NCI-H1930 (cell line): Measurements from ENCODE around the gene DCST1.

Source experiments
- DNase-seq, 2 experiments: peaks; one replicate each; lab custom pipeline; 2025; lab: John Stamatoyannopoulos, UW

Gene DCST1

DNA sequence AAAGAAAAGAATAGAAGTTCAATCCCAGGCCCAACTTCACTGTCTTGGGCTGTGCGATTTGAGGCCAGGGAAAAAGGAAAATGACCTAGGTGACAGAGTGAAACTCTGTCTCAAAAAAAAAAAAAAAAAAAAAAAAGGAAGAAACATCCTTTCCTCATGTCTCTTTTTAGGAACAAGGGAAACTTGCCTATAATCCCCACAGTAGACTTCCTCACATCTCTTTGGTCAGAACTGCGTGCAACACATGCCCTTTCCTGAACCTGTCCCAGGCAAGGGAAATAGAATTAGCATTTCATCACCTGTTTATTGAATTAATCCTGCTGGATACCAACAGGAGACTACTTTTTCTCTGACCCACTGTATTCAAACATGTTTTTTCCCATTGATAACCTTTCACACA is 2.3 kb downstream of the DCST1 start:
- no peak for DNase-seq

GRCh38 chr1:155037043-155037442 is 3.4 kb downstream of the DCST1 start:
- no peak for DNase-seq

- DNase-seq = no peak
These were observed 4.3 kb downstream of the DCST1 start for GRCh38 chr1:155037851-155038441.

GRCh38 chr1:155038602-155039307 is 5.1 kb downstream of the DCST1 start:
- DNase-seq = no peak

- DNase-seq = no peak
These were observed 5.7 kb downstream of the DCST1 start for GRCh38 chr1:155039308-155039669.

DNA sequence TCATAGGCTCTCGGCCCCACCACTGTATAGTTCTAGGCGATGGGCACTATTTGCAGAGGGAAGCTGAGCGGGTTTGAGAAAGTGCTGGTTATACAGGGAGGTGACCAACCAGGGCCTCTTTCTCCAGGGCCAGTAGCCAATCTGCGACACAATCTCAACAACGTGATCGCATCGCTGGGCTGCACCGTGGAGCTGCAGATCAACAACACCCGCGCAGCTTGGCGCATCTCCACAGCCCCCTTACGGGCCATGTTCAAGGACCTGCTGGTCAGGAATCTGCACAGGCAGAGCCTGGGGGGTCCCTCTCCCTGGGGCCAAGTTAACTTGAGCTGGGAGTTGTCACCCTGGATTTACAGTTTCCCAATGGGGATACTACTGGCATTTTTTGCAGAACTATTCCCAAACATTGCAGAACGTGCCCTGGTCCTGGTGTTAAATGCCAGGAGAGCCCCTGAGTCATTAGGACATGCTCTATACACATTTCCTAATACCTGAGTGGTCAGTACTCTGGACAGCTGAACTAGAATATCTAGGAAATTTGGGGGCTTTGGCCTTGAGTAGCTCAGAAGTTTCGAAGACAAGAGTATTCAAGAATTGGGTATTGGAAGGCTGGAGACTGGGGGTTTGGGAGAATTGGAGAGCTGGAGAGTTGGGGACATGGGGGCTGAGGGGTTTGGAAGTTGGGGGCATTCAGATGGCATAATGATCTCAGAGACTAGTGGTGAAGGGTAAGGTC is 6.9 kb downstream of the DCST1 start:
- DNase-seq = no peak

GRCh38 chr1:155042789-155043188 is 9.2 kb downstream of the DCST1 start:
- DNase-seq = no peak

- DNase-seq = no peak
These were observed 9.7 kb downstream of the DCST1 start for GRCh38 chr1:155043301-155043702.

GRCh38 chr1:155043793-155044192 is 10.2 kb downstream of the DCST1 start:
- DNase-seq = no peak

GRCh38 chr1:155044365-155044764 is 10.7 kb downstream of the DCST1 start:
- DNase-seq = no peak

GRCh38 chr1:155044812-155045657 is 11.4 kb downstream of the DCST1 start:
- no peak for DNase-seq

- no peak for DNase-seq
These were observed 15.1 kb downstream of the DCST1 start for GRCh38 chr1:155048449-155049334.

- no peak for DNase-seq
These were observed 16.3 kb downstream of the DCST1 start for GRCh38 chr1:155049651-155050559.

DNA sequence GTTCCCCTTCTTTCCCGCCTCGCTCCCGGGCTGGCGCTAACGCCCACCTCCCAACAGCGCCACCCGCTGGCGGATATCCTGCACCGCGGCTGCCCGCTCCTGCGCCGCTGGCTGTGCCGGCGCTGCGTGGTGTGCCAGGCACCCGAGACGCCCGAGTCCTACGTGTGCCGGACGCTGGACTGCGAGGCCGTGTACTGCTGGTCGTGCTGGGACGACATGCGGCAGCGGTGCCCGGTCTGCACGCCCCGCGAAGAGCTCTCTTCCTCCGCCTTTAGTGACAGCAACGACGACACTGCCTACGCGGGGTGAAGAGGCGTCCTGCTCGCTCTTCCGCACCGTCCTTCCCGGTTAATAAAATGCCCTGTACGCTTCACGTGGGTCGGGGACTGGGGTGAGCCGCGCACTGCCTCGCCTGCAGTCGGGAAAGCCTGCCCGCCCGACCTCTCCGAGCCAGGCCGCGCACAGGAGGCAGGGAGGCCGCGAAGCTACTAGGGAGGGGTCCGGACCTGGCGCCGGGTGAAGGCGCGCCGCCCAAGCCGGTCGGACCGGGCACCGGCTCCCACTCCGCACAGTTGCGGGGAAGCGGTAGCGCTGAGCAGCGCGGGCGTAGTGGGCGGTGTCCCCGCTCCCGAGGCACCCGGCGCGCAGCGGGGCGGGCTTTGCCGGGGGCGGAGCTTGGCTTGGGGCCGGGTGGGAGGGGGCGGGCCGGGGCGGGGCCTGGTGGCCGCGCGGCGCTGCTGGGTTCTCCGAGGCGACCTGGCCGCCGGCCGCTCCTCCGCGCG is 17.1 kb downstream of the DCST1 start, which contains the start of gene ADAM15:
Gene ADAM15 (plus strand): TSS at position 757 of the 782 bp plus-strand sequence. CDS start 71 bp downstream, outside the sequence.
- peak; percentile 77 to 86 for DNase-seq

- DNase-seq = no peak
These were observed 17.7 kb downstream of the DCST1 start for GRCh38 chr1:155051342-155051776.

- no peak for DNase-seq
These were observed 18.3 kb downstream of the DCST1 start for GRCh38 chr1:155051777-155052398.

GRCh38 chr1:155052439-155053395 is 19.1 kb downstream of the DCST1 start:
- DNase-seq = no peak
